Measurements from ENCODE around the gene RRP12.
"Not testable (repeated sequence)": the region's sequence is repeated elsewhere in the genome, so short reads cannot be mapped to it uniquely, and the experiment has no call there.

GRCh38 chr10:97423757-97424098 lies 22.6 kb upstream of the RRP12 start:
- TF ChIP-seq, protein P1, sequence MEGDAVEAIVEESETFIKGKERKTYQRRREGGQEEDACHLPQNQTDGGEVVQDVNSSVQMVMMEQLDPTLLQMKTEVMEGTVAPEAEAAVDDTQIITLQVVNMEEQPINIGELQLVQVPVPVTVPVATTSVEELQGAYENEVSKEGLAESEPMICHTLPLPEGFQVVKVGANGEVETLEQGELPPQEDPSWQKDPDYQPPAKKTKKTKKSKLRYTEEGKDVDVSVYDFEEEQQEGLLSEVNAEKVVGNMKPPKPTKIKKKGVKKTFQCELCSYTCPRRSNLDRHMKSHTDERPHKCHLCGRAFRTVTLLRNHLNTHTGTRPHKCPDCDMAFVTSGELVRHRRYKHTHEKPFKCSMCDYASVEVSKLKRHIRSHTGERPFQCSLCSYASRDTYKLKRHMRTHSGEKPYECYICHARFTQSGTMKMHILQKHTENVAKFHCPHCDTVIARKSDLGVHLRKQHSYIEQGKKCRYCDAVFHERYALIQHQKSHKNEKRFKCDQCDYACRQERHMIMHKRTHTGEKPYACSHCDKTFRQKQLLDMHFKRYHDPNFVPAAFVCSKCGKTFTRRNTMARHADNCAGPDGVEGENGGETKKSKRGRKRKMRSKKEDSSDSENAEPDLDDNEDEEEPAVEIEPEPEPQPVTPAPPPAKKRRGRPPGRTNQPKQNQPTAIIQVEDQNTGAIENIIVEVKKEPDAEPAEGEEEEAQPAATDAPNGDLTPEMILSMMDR (IDR thresholded peaks at IDR 0.05): not testable (repeated sequence)
- not testable (repeated sequence) for TF ChIP-seq POLR2A, POLR2AphosphoS5 (IDR thresholded peaks at IDR 0.05)
